WTC11 (cell line): ENCODE measurements around the gene TEX35. TPM values are rescaled to one million over a fixed set of nuclear protein-coding genes. Genes with fewer than 3 reads are reported as not detected.

ENCODE experiments used
- ATAC-seq: fragments of 200-7000 bp; cut with Tn5 transposase; 2 replicates; pipeline ENCODE4 v1.10.0; 2021; ENCODE audit warnings: mild to moderate bottlenecking, moderate library complexity
- CTCF ChIA-PET: fragments of 300-600 bp; sonication (Branson Sonifier 250); formaldehyde crosslinking; loops from one replicate; lab custom pipeline; 2021; ENCODE audit warnings: antibody characterized with exemption; lab: Charles Lee
- POLR2A ChIA-PET: fragments of 350-600 bp; sonication (Branson Sonifier 250); formaldehyde crosslinking; loops from one replicate; lab custom pipeline; 2021; ENCODE audit warnings: antibody characterized with exemption; lab: Charles Lee
- DNase-seq: peaks from one replicate; pipeline ENCODE4 v3.0.0; 2021; ENCODE audit warnings: low spot score
- H3K27ac Mint-ChIP-seq: 2 replicates; pipeline ENCODE4 v1.8.0; 2021; ENCODE audit warnings: mixed read lengths
- H3K27me3 Mint-ChIP-seq: 2 replicates; pipeline ENCODE4 v1.8.0; 2021; ENCODE audit warnings: low read depth, mild to moderate bottlenecking, moderate library complexity, mixed read lengths
- H3K36me3 Mint-ChIP-seq: 2 replicates; pipeline ENCODE4 v1.8.0; 2021; ENCODE audit warnings: mixed read lengths
- H3K4me1 Mint-ChIP-seq: 2 replicates; pipeline ENCODE4 v1.8.0; 2022; ENCODE audit warnings: mixed read lengths
- H3K4me3 Mint-ChIP-seq: 2 replicates; pipeline ENCODE4 v1.8.0; 2021; ENCODE audit warnings: mild to moderate bottlenecking, moderate library complexity, mixed read lengths
- H3K9me3 Mint-ChIP-seq: 2 replicates; pipeline ENCODE4 v1.8.0; 2021; ENCODE audit warnings: mixed read lengths
- ARID4B ChIP-seq: sonication (generic); formaldehyde crosslinking; IDR thresholded peaks from 2 replicates; pipeline ENCODE4 v1.8.0; 2023; ENCODE audit warnings: missing genetic modification reagents, mild to moderate bottlenecking, borderline replicate concordance
- FOXJ3 ChIP-seq: sonication (generic); formaldehyde crosslinking; IDR thresholded peaks from 2 replicates; pipeline ENCODE4 v1.9.0; 2021; ENCODE audit warnings: missing genetic modification reagents, mild to moderate bottlenecking, borderline replicate concordance
- HMGA2 ChIP-seq: fragments of 250-450 bp; sonication (Bioruptor Pico); IDR thresholded peaks from 2 replicates; pipeline ENCODE4 v1.4.0; 2021; ENCODE audit warnings: mild to moderate bottlenecking, moderate library complexity
- HMGXB4 ChIP-seq: sonication (generic); formaldehyde crosslinking; IDR thresholded peaks from 2 replicates; pipeline ENCODE4 v1.8.1; 2023; ENCODE audit warnings: mild to moderate bottlenecking, moderate library complexity, missing genetic modification reagents
- MYBL2 ChIP-seq: sonication (generic); formaldehyde crosslinking; IDR thresholded peaks from 2 replicates; pipeline ENCODE4 v1.8.1; 2023; ENCODE audit warnings: mild to moderate bottlenecking, moderate library complexity, missing genetic modification reagents
- NR1H2 ChIP-seq: sonication (generic); formaldehyde crosslinking; IDR thresholded peaks from 2 replicates; pipeline ENCODE4 v1.9.0; 2021; ENCODE audit warnings: mild to moderate bottlenecking, moderate library complexity, missing genetic modification reagents
- RORB ChIP-seq: fragments of 250-450 bp; sonication (Bioruptor Pico); IDR thresholded peaks from 2 replicates; pipeline ENCODE4 v1.9.0; 2021; ENCODE audit warnings: mild to moderate bottlenecking
- SOX15 ChIP-seq: fragments of 250-450 bp; sonication (Bioruptor Pico); IDR thresholded peaks from 2 replicates; pipeline ENCODE4 v1.9.0; 2021; ENCODE audit warnings: mild to moderate bottlenecking
- ZBTB21 ChIP-seq: sonication (generic); formaldehyde crosslinking; IDR thresholded peaks from 2 replicates; pipeline ENCODE4 v1.8.1; 2023; ENCODE audit warnings: mild to moderate bottlenecking, missing genetic modification reagents, borderline replicate concordance
- ZBTB43 ChIP-seq: sonication (generic); formaldehyde crosslinking; IDR thresholded peaks from 2 replicates; pipeline ENCODE4 v1.8.1; 2023; ENCODE audit warnings: mild to moderate bottlenecking, missing genetic modification reagents
- ZNF317 ChIP-seq: sonication (generic); formaldehyde crosslinking; IDR thresholded peaks from 2 replicates; pipeline ENCODE4 v1.8.1; 2023; ENCODE audit warnings: low read depth, mild to moderate bottlenecking, moderate library complexity, missing genetic modification reagents, borderline replicate concordance
- ZNF425 ChIP-seq: fragments of 250-450 bp; sonication (Bioruptor Pico); conservative IDR thresholded peaks from 2 replicates; pipeline ENCODE4 v1.9.0; 2021; ENCODE audit warnings: mild to moderate bottlenecking
- total RNA-seq: library from RNA; stranded (reverse); gene quantifications from 3 replicates; pipeline ENCODE4 v1.2.3, GENCODE V29; 2021
- TF ChIP-seq, protein P1 (sequence below): fragments of 250-450 bp; sonication (Bioruptor Pico); IDR thresholded peaks from 2 replicates; pipeline ENCODE4 v1.9.0; 2021; ENCODE audit warnings: mild to moderate bottlenecking
- TF ChIP-seq, protein P2 (sequence below): sonication (generic); formaldehyde crosslinking; IDR thresholded peaks from 2 replicates; pipeline ENCODE4 v1.8.1; 2023; ENCODE audit warnings: mild to moderate bottlenecking, missing genetic modification reagents

Gene TEX35
- total RNA-seq, 1 experiment from 2014 or later: not detected

GRCh38 chr1:178527117-178527516 is 14.2 kb downstream of the TEX35 start:
- Mint-ChIP-seq H3K27ac (no peak overlapping the region), H3K9me3 (peaks cover 9% of the 10 kb centered on the region; the same call in 1 of the 2 replicates), H3K4me3 (no peak overlapping the region), H3K27me3 (no peaks in the 10 kb centered on the region), H3K4me1 (no peaks in the 10 kb centered on the region), H3K36me3 (no peaks in the 10 kb centered on the region)
- no peak for TF ChIP-seq NR1H2 (CRISPR knock-in tag)
- TF ChIP-seq, protein P1, sequence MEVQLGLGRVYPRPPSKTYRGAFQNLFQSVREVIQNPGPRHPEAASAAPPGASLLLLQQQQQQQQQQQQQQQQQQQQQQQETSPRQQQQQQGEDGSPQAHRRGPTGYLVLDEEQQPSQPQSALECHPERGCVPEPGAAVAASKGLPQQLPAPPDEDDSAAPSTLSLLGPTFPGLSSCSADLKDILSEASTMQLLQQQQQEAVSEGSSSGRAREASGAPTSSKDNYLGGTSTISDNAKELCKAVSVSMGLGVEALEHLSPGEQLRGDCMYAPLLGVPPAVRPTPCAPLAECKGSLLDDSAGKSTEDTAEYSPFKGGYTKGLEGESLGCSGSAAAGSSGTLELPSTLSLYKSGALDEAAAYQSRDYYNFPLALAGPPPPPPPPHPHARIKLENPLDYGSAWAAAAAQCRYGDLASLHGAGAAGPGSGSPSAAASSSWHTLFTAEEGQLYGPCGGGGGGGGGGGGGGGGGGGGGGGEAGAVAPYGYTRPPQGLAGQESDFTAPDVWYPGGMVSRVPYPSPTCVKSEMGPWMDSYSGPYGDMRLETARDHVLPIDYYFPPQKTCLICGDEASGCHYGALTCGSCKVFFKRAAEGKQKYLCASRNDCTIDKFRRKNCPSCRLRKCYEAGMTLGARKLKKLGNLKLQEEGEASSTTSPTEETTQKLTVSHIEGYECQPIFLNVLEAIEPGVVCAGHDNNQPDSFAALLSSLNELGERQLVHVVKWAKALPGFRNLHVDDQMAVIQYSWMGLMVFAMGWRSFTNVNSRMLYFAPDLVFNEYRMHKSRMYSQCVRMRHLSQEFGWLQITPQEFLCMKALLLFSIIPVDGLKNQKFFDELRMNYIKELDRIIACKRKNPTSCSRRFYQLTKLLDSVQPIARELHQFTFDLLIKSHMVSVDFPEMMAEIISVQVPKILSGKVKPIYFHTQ (CRISPR knock-in tag): no peak
- no peak for TF ChIP-seq HMGXB4
- TF ChIP-seq ARID4B: no peak
- no peak for TF ChIP-seq MYBL2
- TF ChIP-seq ZNF317: no peak
- TF ChIP-seq, protein P2, sequence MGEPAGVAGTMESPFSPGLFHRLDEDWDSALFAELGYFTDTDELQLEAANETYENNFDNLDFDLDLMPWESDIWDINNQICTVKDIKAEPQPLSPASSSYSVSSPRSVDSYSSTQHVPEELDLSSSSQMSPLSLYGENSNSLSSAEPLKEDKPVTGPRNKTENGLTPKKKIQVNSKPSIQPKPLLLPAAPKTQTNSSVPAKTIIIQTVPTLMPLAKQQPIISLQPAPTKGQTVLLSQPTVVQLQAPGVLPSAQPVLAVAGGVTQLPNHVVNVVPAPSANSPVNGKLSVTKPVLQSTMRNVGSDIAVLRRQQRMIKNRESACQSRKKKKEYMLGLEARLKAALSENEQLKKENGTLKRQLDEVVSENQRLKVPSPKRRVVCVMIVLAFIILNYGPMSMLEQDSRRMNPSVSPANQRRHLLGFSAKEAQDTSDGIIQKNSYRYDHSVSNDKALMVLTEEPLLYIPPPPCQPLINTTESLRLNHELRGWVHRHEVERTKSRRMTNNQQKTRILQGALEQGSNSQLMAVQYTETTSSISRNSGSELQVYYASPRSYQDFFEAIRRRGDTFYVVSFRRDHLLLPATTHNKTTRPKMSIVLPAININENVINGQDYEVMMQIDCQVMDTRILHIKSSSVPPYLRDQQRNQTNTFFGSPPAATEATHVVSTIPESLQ (CRISPR knock-in tag): no peak
- no peak for TF ChIP-seq RORB (CRISPR knock-in tag)
- TF ChIP-seq SOX15 (CRISPR knock-in tag): no peak
- TF ChIP-seq ZBTB43 (CRISPR knock-in tag): no peak
- no peak for TF ChIP-seq FOXJ3
- no peak for TF ChIP-seq ZBTB21 (CRISPR knock-in tag)
- no peak for TF ChIP-seq ZNF425 (CRISPR knock-in tag)
- no peak for TF ChIP-seq HMGA2 (CRISPR knock-in tag)
- ATAC-seq (no peak), DNase-seq (no peak)
- ChIA-PET POLR2A (no interaction called here), CTCF (interaction anchor here (1.0 to 5.0 kb wide), 4 partner anchors 26 to 495 kb away, joined by 3 to 47 read pairs (median 10); no protein-coding TSS in a partner anchor)
